Measurements from ENCODE around the gene MAP2K6. TPM values are rescaled to one million over a fixed set of nuclear protein-coding genes. Genes with fewer than 3 reads are reported as not detected.

The MAP2K6 gene
- polyA plus RNA-seq, 1 donor, result 16.8 TPM

- no peak for DNase-seq
These were observed 81.3 kb downstream of the MAP2K6 start for GRCh38 chr17:69495787-69496186.

- DNase-seq, result no peak
These were observed 82.7 kb downstream of the MAP2K6 start for GRCh38 chr17:69497161-69497560.

GRCh38 chr17:69499318-69499717 lies 84.8 kb downstream of the MAP2K6 start:
- no peak for DNase-seq

GRCh38 chr17:69500911-69501429 lies 86.5 kb downstream of the MAP2K6 start:
- peak; percentile 25 for DNase-seq

- DNase-seq, result peak; percentile 70
These were observed 87.3 kb downstream of the MAP2K6 start for GRCh38 chr17:69501591-69502468.

- DNase-seq, result no peak
These were observed 89.2 kb downstream of the MAP2K6 start for GRCh38 chr17:69503711-69504110.

GRCh38 chr17:69505740-69506139 lies 91.2 kb downstream of the MAP2K6 start:
- DNase-seq, result no peak

- no peak for DNase-seq
These were observed 92.0 kb downstream of the MAP2K6 start for GRCh38 chr17:69506489-69506888.

- DNase-seq, result no peak
These were observed 94.3 kb downstream of the MAP2K6 start for GRCh38 chr17:69508814-69509213.

- no peak for DNase-seq
These were observed 96.8 kb downstream of the MAP2K6 start for GRCh38 chr17:69511250-69511649.

- no peak for DNase-seq
These were observed 98.4 kb downstream of the MAP2K6 start for GRCh38 chr17:69512946-69513345.

- DNase-seq, result no peak
These were observed 101.7 kb downstream of the MAP2K6 start for GRCh38 chr17:69516225-69516624.

- no peak for DNase-seq
These were observed 102.4 kb downstream of the MAP2K6 start for GRCh38 chr17:69516911-69517310.

- DNase-seq, result no peak
These were observed 104.5 kb downstream of the MAP2K6 start for GRCh38 chr17:69518951-69519350.

GRCh38 chr17:69523244-69523861 lies 108.9 kb downstream of the MAP2K6 start:
- peak; percentile 32 for DNase-seq

- DNase-seq, result no peak
These were observed 110.4 kb downstream of the MAP2K6 start for GRCh38 chr17:69524854-69525253.

GRCh38 chr17:69525920-69526841 lies 111.7 kb downstream of the MAP2K6 start:
- peak; percentile 57 for DNase-seq

- DNase-seq, result no peak
These were observed 113.5 kb downstream of the MAP2K6 start for GRCh38 chr17:69528035-69528434.

- DNase-seq, result no peak
These were observed 119.2 kb downstream of the MAP2K6 start for GRCh38 chr17:69533481-69534234.

- DNase-seq, result no peak
These were observed 119.7 kb downstream of the MAP2K6 start for GRCh38 chr17:69534235-69534621.

- DNase-seq, result no peak
These were observed 120.6 kb downstream of the MAP2K6 start for GRCh38 chr17:69535016-69535570.

- DNase-seq, result no peak
These were observed 124.3 kb downstream of the MAP2K6 start for GRCh38 chr17:69538795-69539194.
